Stimulated activated CD4-positive, alpha-beta T cell treated with anti-CD3 and anti-CD28 coated beads, TNF-alpha, amount 100 ng/mL, for 4 hours (primary cell): Measurements from ENCODE around the gene INKA2.
"Not testable (repeated sequence)": the region's sequence is repeated elsewhere in the genome, so short reads cannot be mapped to it uniquely, and the experiment has no call there.

Experiments used
- DNase-seq, 3 experiments: peaks; one replicate each; pipeline ENCODE4 v3.0.0-alpha.2; 2020; ENCODE audit warnings: low read depth in 3 of 3

Gene INKA2

DNA sequence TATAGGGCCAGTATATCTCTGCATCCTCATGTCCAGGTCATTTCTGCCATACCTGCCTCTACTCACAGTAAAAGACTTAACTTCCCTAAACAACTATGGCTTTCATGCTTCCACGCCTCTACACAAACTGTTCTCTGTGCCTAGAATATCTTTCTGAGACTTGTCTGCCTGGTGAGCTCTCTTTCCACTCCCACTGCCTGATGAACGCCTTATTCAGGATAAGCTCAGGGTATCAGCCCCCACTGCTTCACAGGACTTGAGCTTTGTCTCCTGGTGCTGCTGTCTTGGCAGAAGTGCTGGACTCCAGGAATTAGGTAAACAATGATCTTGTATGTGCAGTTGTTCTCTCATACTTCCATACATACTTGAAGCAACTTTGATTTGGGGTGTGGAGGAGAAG lies 11.7 kb upstream of the INKA2 start:
- DNase-seq, result no peak

DNA sequence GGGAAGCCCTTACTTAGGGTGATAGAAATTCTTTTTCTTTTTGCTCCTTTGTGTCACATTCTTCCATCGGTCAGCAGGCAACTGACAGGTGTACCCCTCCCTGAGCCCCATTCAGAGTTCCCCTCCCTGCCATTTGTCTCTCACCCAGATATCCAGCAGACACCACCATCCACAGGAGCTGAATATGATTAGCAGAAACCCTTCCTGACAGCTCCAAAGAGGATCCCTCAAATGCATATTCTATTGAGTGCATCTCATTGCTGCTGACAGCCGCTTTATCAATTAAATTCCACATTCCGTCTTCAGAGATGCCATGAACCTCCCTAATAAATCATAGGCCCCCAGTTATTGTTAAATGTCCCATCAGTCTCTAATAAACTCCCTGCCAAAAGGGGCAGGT lies 10.4 kb upstream of the INKA2 start:
- DNase-seq, result no peak

DNA sequence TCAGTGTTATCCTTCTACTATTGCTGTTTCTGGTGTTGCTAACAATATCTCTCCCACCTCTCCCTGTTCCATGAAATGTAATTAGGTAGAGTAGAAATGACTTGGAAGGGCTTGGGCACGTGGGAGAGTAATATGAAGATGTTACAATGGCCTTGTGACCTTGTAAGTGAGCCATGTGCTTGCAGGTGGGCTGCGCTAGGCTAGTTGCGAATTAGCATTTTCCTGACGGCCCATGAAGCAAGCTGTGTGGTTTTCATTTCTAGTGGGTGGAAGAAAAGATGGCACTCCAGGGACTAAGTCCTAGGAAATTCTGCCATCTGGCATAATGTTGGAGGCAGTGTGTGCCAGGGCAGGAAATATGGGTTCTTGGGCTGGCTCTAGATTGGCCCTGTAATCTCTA lies 8.8 kb upstream of the INKA2 start:
- DNase-seq, result no peak

DNA sequence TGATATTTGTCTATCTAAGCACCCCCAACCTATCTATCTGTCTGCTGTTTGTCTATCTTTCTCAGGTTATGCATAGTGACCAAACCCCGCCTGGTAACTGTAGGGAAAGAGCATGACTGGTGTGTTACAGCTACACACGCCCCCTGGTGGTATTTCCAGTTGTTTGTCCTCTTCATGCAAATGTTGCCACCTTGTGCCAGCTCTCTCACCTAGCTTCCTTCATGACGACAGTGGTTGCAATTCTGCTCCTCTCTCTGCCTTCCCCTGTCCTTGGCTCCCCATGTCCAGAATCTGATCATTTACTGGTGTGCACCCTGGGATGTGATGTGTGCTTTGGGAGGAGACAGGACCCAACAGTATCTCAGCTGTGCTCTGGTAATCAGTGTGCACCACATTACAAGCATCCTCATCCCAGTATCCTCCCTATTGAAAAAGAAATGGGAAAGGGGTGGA lies 8.1 kb upstream of the INKA2 start:
- DNase-seq, result peak; percentile 10 to 46 (median 14)

DNA sequence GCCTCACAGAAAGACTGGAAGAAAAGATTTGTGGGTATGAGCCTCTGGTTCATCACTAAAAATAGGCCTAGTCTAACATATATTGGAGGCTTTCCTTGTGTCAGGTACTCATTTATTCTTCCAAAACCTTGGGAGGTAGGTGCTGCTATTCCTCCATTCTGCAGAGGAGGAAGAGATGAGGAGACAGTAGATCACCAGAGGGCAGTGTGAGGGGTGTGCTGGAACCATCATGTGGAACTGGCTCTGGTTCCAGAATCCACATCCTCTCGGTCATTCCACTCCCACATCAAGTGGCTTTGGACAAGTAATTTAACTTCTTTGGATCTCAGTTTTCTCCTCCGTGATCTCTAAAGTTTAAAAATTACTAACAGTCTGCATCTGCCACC lies 7.4 kb upstream of the INKA2 start:
- DNase-seq, result no peak

DNA sequence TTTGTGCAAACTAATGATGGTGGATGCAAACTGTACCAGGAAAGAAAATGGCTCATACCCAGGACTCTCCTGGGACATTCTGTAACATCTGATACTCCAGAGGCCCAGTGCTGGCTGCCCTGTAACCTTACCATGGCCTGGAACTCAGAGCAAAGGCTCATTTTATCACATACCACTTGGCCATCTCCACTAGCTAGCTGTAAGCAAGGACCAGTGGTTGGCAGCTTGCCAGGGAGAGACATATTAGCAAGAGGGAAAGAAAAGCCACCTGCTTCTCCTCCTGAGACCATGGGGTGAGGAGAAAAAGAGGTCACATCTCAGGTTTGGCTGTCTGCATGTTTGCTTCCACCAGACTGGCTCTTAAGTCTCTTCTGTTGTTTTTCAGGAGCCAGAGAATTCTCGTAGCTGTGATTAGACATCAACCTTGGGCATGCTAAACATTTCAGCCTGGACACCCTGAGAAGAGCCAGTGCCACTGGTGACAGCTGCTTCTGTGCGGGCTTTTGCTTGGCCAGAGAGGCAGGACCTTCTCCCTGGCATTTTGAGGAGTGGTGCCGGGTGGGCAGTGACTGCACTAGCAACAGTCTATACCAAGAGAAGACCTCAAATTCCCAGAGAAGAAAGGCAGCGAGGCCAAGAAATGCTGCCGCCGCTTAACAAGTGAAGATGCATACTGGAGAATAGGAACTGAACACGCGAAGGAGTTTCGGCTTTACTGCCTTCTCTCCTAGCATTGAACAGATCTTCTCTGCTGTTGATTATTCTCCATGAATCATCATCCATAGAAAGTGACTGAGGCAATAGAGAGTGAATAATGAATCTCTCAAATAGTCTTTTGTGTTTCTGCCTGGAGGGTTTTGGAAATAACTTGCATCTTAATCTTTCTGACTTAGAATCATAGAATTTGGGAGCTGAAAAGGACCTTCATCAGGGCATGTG lies 6.7 kb upstream of the INKA2 start:
- DNase-seq, result no peak

DNA sequence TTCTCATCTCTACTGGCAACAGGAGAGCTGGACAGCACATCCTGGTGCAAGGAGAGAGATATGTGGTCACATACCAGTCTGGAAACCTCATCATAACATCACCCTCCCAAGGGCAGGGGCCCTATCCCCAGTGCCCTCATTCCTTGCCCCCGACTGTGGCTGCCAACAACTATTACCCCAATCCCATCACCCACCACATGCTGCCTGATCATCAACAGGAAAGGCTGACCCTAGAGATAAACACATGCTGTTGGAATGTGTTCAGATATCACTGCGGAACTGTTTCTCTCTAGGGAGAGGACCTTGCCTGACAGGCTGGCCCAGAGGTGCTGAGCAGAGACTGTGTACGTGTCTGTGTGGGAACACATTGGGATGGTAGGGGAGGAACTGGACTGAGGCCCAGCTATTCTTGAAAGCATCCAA lies 4.5 kb upstream of the INKA2 start:
- DNase-seq, result no peak

DNA sequence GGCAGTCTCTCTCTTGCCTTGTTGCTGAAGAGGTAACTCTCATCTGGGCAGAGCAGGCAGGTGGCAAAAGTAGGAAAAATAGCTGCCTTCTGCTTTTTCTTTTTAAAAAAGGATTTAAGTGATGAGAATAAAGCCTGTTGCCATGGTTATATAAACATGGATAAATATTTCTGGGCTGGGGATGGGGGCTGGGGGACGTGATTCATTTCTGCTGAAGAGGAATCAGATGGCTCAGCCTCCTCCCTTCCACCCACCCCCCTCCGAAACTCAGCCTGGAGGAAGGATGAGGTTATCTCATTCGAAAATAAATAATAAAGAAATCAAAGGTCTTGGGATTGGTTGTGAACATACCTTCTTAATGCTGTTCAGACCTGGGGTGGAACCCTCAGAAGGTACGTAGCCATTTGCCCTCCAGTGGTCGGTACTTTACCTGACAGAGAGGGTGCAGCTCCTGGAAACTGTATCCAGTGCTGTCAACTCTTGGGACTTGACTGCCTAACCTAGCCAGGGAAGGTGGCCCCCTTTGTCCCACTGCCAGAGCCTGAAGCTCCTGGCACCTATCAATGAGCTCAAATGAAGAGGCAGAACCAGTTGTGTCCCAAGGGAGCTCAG lies 3.8 kb upstream of the INKA2 start:
- DNase-seq, result no peak

DNA sequence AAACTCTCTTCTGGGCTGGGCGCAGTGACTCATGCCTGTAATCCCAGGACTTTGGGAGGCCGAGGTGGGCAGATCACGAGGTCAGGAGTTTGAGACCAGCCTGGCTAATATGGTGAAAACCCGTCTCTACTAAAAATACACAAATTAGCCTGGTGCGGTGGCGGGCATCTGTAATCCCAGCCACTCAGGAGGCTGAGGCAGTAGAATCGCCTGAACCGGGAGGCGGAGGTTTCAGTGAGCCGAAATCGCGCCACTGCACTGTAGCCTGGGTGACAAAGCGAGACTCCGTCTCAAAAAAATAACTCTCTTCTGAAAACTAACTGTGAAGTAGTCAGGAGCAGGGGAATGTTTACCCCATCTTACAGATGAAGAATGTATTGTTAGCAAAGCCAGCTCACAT lies 3.1 kb upstream of the INKA2 start:
- not testable (repeated sequence) for DNase-seq

DNA sequence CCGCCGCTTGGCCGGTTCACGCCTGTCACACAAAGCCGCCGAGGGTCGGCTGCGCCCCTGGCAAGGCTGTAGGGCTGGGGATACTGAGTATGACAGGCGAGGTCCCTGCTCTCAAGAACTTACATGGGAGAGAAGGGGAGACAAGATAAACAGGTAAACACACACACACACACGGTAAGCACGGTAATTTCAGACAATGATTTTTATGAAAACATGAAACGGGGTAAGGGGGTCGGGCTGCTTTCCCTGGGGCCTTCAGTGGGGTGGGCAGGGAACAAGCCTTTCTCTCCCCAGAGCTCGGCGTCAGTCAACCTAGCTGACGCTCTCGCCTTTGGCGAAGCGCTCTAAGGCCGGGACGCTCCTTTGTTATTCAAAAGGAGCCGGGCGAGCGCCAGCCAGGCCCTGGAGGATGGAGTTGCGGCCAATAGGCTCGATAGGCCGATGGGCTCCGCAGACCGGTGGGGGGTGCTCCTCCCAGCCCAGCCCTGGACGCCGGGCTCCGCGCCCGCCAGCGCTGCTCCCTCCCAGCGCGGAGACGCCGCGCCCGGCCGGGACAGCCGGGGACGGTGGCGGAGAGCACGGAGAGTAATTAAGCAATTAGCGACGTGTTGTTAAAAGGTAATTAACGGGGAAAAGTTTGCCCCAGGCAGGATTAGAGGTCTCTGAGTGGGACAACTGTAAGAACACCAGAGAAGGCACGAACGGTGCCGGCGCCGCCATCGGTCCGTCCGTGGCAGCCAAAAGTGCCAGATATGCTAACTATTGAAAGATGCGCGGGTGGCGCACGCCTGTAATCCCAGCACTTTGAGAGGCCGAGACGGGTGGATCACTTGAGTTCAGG lies 950 bp upstream of the INKA2 start:
- no peak for DNase-seq

DNA sequence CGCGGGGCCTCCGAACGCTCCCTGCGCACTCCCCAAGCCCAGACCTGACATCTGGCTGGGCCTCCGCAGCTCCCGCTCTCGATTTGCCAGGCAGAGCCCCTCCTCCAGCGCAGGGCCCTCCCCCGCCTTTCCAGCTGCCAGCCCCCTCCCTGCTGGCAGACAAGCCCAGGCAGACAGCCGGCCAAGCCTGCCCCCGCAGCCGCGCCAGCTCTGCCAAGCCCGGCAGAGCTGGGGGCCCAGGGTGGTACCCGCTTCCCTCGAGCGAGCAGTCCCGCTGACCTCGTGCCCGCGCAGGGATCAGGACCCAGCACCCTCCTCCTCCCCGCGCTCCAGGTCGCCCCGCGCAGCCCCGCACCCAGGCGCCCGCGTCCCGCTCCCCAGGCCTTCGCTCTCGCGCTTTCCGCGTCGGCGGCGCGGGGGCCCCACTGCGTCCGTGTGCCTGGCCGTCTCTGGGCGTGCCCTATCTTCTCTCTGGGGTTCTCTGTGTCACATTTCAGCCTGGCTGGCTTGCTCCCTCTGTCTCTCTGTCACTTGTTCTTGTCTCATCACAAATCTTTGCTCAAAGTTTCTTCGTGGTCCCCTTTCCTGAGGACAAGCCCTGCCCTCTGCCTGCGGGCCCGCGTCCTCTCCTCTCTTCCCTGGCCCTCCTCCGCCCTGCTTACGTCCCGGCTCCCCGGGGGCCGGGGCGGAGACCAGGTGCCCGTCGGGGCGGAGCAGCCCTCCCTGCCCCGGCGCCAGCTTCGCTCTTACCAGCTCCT lies 580 bp downstream of the INKA2 start:
- peak in 2 of 3 experiments; percentile 11 to 25 for DNase-seq

DNA sequence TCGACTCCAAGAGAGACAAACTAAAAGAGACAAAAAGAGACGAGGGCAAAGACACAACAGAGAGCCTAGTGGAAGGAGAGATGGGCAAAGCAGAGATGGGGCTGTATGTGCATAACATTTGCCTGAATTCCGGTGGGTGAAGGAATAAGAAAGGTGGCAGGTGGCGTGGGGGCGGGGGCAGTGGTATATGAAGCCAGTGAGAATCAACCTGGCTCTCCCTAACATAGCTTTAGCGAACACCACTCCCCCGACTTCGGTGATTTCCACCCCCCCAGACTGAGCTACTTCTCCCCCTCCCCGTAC lies 1.1 kb downstream of the INKA2 start:
- no peak for DNase-seq

DNA sequence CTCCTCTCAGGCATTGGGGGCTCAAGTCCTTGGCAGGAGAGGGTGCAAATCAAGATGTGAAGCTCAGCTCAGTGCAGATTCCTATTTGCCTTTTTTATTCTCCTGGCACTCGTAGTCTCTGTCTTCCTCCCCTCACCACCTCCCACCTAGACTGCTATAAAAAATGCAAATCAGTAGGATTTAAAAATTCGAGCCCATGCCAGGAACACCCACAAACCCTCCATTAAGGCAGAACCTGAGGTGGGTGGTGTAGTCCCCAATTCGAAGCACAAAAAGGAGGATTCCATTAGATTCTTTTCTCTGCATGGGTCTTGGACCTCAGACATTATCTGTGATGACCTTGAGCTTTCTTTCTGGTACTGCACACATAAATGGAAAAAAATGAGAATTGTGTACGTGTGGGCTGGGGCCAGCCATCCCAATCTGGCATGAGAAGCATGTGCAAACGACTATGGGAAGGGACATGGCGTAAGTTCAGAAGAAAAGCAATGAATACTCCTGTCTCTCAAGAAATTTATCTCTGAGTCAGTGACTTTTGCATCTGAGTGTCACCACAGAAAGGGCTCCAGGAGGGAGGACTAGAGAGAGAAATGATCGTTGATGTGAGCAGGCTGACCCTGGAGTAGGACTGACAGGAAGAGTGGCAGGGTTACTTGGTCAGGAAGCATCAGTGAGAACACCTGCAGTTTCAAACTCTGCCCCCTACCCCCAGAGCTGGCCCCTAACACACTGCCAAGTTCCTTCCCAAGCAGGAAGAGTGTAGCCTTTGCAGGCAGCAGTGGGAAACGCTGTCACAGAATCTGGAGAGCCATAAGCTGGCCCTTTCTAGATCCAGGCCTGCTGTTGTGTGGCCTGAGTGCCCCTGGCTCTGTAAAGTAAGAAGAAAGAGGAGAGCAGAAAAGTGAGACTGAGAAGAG lies 1.7 kb downstream of the INKA2 start:
- no peak for DNase-seq

DNA sequence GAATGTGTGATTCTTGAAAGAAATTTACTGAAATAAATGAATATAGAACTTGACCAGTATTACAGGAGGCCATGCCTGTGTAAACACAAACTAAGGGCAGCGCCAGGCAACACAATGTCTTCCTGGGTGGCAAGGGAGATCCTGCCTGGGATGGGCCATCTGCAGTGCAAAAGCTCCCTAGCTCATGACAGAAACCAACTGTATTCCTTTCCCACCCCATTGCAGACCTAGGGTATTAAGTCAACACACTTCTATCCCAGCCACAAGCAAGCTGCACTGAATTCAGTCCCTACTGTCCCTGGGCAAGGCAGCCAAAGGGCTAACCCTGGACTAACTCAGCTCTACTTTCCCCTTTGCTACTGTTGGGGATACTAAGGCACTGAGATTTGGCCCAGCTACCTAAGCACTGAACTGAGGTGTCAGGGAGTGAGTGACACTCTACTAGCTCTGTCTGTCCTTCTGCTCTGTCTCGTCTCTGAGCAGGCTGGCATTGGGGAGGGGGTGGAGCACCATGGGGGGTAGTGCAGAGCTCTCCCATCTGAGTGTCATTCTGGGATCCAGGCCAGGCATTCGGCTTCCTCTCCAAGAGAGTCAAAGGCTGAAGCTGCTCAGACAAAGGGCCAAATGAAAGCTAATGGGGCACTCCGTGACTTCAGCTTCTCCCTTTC lies 2.5 kb downstream of the INKA2 start:
- DNase-seq, result no peak

DNA sequence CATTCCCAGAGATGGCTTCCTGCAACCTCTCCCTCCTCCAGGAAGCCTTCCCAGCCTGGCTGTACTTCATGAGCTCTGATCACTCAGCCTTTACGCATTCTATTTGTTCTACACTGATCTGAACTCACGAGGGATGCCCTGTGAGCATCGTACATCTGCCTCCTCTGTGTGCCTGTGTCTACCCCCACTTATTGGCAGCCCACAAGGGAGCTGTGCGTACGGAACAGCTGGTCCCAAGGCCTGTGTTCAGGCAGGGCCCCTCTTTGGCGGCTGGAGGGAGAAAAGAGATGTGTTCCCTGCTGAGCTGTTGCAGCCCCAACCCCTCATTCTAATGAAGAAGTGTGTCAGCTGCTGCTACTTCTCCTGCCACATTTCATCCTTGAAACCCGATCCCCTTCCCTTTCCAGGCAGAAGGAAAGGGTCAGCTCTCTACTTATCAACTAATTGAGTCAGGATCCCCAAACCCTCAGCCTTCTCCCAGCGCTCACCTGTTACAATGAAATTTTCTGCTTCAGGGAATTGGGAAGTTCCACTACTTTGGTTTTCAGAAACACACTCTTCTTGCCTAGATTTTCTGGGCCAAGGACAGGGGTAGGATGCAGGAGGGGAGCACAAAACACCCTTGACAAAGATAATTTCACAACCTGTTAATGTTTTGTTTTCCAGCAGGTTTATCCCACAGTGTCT lies 3.2 kb downstream of the INKA2 start:
- DNase-seq, result no peak

DNA sequence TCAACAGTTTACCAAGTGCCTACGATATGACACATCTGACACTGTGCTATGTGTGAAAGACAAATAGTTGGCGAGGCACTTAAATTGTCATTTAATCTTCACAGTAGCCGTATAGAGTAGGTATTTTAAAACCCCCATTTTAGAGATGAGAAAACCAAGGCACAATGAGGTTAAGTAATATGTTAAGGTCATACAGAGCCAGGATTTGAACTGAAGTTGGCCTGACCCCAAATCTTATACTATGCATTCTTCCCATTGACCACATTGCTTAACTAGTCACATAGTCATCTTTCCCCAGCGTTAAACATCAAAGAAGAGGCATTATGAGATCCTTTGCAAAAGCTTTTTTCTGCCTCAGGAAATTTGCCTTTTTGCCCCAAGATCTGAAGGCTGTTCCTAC lies 3.9 kb downstream of the INKA2 start:
- no peak for DNase-seq

DNA sequence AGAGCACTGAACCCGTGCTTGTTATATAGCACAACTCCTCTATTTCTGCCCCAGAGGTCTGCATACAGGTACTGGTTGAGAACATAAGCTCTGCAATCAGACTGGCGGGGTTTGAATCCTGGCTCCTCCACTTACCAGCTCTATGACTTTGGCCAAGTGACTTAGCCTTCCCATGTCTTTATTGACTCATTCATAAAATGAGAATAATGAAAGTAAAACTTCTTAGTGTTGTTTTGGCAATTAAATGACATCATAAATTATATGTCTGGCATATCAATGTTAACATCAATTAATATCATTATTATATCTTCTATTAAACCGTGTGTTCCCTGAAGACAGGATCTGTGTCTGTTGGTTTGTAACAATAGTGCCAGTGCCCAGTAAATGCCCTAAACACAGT lies 4.3 kb downstream of the INKA2 start:
- DNase-seq, result no peak

DNA sequence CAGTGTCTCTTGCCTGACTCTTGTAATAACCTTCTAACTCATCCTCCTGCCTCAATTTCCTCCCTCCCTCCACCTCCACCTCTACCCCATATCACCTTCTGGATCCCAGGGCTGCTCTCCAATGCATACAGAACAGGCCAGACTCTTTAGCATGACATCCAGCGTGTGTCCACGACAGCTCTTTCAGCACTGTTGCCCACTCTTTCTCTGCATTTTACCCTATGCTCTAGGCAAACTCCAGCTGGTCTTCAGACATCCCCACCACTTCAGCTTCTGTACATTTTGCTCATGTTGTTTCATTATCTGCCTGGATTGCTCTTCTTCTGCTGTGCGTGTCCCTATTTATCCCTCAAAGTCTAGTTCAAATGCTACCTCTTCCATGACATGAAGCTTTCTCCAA lies 4.8 kb downstream of the INKA2 start:
- no peak for DNase-seq

DNA sequence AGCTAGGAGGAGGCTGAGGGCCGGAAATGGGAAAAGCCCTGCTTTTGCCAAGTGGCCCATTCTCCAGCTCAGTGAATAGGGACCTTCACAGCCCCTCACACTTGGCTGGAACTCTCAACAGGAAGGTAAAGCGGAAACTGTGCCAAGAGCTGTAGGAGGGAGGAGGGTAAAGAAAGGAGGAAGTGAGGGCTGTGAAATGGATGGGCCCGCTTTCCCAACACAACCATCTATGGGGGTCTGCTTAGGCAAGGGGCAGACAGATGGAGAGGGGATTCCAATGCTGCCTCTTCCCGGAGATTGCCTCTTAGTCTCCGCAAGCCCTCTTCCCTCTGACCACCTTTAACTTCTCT lies 5.2 kb downstream of the INKA2 start:
- no peak for DNase-seq
